RWPE1 (cell line): ENCODE results near the gene TRPC1.

Experiments used
- CTCF ChIA-PET: fragments of 350-600 bp; sonication (Branson Sonifier 250); formaldehyde crosslinking; extraction: SDS; loops from one replicate; lab custom pipeline; 2021; lab: Yijun Ruan, JAX
- POLR2A ChIA-PET: fragments of 400-600 bp; formaldehyde crosslinking; extraction: SDS; loops from one replicate; lab custom pipeline; 2020; ENCODE audit warnings: antibody characterized with exemption; ENCODE audit not compliant: low non-redundant PET; lab: Yijun Ruan, JAX
- DNase-seq: peaks from one replicate; pipeline ENCODE4 v3.0.0; 2012; ENCODE audit warnings: low spot score
- H3K27ac ChIP-seq: fragments of 450-650 bp; 2 replicates; pipeline ENCODE4 v1.5.1; 2017
- TF ChIP-seq, protein P1 (sequence below): fragments of 450-650 bp; conservative IDR thresholded peaks from 2 replicates; pipeline ENCODE4 v1.5.1; 2017; ENCODE audit warnings: low read depth, mild to moderate bottlenecking

Gene TRPC1

DNA sequence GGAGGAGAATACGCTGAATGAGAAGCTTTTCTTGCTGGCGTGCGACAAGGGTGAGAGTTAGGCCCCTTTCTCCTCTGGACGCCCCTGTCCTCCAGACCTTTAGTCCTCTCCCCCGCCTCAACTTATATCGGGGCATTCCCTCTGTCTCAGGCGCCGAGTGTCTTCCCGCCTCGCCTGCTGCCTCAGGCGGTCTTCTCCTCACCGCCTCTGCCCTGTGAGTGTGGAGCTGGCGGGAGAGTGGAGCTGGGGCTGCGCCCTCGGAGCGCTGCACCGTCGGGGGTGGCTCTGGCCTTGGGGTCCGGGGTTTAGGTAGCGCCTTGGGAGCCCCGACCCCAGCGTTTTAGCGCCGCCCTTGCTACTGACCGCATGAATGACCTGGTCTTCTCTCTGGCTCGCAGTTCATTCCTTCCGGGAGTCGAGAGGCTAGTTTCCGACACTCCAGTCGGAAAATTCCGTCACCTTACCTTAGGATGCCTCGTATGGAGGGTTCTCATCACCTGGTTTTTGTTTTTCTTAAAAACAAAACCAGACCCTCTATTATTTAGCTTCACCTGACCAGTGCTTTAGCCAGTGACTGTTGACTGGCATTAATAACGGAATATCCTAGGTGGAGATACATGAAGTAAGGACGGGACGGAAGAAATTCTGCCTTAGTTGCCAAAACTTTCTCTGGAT is 985 bp downstream of the TRPC1 start:
- CTCF ChIA-PET: no interaction called here
- DNase-seq: peak; percentile 34
- POLR2A ChIA-PET: interaction anchor here (0.6 kb wide), 1 partner anchor 13 kb away, joined by 3 read pairs; no protein-coding TSS in a partner anchor
- TF ChIP-seq, protein P1, sequence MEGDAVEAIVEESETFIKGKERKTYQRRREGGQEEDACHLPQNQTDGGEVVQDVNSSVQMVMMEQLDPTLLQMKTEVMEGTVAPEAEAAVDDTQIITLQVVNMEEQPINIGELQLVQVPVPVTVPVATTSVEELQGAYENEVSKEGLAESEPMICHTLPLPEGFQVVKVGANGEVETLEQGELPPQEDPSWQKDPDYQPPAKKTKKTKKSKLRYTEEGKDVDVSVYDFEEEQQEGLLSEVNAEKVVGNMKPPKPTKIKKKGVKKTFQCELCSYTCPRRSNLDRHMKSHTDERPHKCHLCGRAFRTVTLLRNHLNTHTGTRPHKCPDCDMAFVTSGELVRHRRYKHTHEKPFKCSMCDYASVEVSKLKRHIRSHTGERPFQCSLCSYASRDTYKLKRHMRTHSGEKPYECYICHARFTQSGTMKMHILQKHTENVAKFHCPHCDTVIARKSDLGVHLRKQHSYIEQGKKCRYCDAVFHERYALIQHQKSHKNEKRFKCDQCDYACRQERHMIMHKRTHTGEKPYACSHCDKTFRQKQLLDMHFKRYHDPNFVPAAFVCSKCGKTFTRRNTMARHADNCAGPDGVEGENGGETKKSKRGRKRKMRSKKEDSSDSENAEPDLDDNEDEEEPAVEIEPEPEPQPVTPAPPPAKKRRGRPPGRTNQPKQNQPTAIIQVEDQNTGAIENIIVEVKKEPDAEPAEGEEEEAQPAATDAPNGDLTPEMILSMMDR: no peak; the same call in 1 of the 2 replicates
- H3K27ac ChIP-seq: peak overlapping the region; percentile 85

DNA sequence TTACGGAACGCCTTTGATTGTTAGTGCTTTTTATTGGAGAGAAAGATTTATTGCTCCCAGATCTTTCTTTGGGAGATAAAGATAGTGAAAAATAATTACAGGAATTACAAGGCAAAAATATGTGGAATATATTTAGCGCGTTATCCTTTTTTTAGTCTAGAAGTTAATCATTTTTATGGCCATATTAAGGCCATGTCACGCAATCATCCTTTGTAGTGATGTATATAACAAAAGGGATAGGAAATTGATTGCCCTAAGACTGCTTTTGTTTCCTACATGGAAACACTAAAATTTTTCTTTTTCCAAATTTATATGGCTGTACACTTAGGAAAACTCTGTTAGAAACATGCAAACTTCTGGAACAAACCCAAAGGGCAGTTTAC is 1.5 kb downstream of the TRPC1 start:
- POLR2A ChIA-PET: no interaction called here
- CTCF ChIA-PET: no interaction called here
- H3K27ac ChIP-seq: no peak overlapping the region
- no peak for DNase-seq
- TF ChIP-seq, protein P1: no peak

DNA sequence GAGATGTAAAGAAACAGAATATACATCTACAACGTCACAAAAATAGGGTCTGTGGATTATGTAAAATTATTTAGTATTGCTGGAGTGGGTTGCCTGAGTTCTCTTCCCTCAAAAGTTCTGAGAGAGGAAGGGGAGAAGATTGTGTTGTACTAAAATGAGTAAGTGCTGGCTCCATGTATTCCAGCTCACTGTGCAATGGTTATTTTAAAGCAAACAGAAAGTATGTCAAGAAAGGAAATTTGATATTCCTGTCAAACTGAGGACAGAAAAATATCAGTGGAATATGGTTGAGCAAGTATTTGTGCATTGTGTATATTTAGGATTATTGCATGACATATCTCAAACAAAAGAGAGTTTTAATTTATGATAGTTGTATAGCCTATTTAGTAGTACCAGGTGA is 2.2 kb downstream of the TRPC1 start:
- ChIA-PET CTCF (interaction anchor here (0.7 kb wide), 1 partner anchor 350 kb away, joined by 3 read pairs; no protein-coding TSS in a partner anchor), POLR2A (no interaction called here)
- TF ChIP-seq, protein P1: no peak

DNA sequence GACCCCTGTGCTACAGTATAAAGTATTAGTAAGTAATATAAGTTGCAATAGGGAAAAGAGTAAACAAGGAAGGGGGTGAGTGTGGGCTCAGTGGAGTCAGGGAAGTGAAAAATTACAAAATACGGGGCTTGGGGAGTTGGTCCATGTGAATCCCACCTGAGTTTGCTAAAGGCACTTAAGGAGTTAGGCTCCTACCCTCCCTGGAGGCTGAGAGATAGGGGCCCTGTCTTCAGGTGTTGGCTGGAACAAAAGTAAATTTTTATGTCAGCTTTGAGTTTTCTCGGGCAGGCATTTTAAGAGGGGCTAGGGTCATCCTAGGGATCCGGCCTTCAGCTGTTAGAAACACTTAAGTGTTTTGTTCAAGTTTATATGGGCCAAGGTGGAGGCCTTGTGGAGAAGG is 8.2 kb downstream of the TRPC1 start:
- ChIA-PET CTCF (no interaction called here), POLR2A (no interaction called here)
- H3K27ac ChIP-seq: no peak overlapping the region
- TF ChIP-seq, protein P1: no peak
- DNase-seq: no peak

More for the DNA sequence above, 2.2 kb downstream of the TRPC1 start:
- no peak overlapping the region for H3K27ac ChIP-seq
- no peak for DNase-seq

DNA sequence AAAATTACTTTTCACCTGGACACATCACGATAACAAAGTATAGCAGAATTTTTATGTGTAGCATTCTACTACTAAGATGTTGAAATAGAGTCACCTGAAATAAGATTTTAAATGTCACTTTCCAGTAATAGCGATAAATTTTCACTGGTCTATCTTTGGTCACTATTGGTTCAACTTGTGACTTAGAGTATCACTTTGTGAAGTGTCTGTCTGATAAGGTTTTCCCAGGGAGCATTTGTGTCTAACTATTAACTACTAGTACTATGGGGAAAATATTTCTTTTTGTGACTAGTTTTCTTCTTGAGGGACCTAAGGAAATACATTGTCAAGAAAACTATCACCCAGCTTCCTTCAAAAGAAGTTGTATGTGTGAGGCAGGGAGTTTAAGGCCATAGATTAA is 11.0 kb downstream of the TRPC1 start:
- no peak overlapping the region for H3K27ac ChIP-seq
- no peak for DNase-seq
- ChIA-PET CTCF (no interaction called here), POLR2A (no interaction called here)
- TF ChIP-seq, protein P1: no peak

DNA sequence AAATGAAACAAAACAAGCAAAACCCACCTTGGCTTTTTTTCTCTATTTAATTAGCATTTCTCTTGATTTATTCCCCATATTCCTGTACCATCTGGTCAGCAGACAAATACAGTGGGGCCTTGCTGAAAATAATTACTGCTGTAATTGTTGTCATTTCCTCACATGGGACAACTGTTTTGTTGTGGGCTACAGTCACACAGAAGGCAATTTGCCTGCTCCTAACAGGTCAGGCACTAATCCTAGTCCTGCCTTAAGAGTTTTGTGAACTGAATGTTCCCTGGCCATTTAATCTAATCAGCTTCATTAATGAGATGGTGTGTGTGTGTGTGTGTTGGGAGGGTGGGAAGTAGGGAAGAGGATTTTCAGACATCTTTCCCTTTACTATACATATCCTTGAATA is 11.6 kb downstream of the TRPC1 start:
- DNase-seq: no peak
- no peak overlapping the region for H3K27ac ChIP-seq
- ChIA-PET POLR2A (no interaction called here), CTCF (no interaction called here)
- TF ChIP-seq, protein P1: no peak
